Hepatocyte (in vitro differentiated cells): ENCODE data around the gene HABP4.

Experiments
- CTCF ChIP-seq: fragments of 200-600 bp; sonication (generic); IDR thresholded peaks from 2 replicates; pipeline ENCODE4 v1.5.1; 2016; ENCODE audit warnings: antibody characterized with exemption, mild to moderate bottlenecking; ENCODE audit not compliant: poor library complexity
- EZH2 ChIP-seq: fragments of 200-600 bp; sonication (generic); IDR thresholded peaks from 2 replicates; pipeline ENCODE4 v1.6.1; 2016; ENCODE audit warnings: antibody characterized with exemption, mild to moderate bottlenecking, borderline replicate concordance

DNA sequence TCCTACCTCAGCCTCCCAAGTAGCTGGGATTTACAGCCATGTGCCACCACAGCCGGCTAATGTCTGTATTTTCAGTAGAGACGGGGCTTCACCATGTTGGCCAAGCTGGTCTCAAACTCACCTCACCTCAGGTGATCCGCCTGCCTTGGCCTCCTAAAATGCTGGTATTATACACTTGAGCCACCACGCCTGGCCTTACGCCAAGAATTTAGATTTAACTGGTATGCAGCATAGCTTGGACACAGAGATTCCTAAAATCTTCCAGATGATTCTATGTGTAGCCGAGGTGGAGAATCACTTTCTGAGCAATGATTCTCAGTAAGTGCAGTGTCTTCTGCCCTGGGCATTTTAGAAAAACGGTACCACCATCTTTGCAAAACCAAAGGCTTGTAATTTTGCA, 74.1 kb downstream of the HABP4 start:
- TF ChIP-seq CTCF (no peak), EZH2 (no peak)
